GM19467 (cell line): ENCODE data around the gene GOLGA6L22.
"Not testable (repeated sequence)": the region's sequence is repeated elsewhere in the genome, so short reads cannot be mapped to it uniquely, and the experiment has no call there.

Experiments used
- ATAC-seq: cut with Tn5 transposase; IDR thresholded peaks from one replicate; pipeline ENCODE4 v1.9.1; 2021; ENCODE audit warnings: mild to moderate bottlenecking, moderate library complexity; ENCODE audit not compliant: unreplicated experiment

GOLGA6L22 gene

GRCh38 chr15:22458603-22459002 lies at the start of gene GOLGA6L22:
GOLGA6L22 (plus strand) TSS chr15:22458903; CDS start chr15:22458994, 91 bp downstream.
- not testable (repeated sequence) for ATAC-seq

- not testable (repeated sequence) for ATAC-seq
These were observed 41.4 kb upstream of the GOLGA6L22 start for GRCh38 chr15:22417288-22417687.

DNA sequence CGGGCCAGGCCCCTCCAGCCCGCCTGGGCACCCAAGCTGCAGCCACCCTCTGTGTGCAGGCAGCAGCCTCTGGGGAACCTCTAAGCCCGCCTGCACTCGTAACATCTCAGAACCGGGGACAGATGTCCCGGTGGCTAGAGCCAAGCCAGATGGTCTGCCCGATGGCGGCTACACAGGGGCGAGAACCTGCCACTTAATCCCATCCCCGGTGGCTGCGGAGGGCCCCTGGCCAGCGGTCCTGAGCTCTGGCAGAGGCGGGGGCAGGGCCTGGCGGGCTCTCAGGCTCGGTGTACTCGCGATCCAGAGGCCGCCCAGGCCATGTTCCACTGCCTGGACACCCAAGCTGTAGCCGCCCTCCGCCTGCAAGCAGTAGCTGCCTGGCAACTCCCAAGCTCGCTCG lies 40.9 kb upstream of the GOLGA6L22 start:
- not testable (repeated sequence) for ATAC-seq

- not testable (repeated sequence) for ATAC-seq
These were observed 40.5 kb upstream of the GOLGA6L22 start for GRCh38 chr15:22418212-22418611.

- ATAC-seq = not testable (repeated sequence)
These were observed 40.0 kb upstream of the GOLGA6L22 start for GRCh38 chr15:22418666-22419065.

DNA sequence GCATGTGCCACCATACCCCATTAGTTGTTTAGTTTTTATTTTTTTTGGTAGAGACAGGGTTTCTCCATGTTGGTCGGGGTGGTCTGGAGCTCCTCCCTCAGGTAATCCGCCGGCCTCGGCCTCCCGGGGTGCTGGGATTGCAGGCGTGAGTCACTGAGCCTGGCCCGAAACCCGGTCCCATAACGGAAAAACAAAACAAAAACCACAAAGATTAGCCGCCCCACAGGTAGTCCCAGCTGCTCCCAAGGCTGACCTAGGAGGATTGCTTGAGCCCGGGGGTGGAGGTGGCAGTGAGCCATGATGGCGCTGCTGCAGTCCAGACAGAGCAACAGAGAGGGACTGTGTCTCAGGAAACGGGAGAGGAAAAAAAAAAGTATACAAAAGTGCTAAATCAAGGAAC lies 38.4 kb upstream of the GOLGA6L22 start:
- not testable (repeated sequence) for ATAC-seq

GRCh38 chr15:22429426-22429825 lies 29.3 kb upstream of the GOLGA6L22 start:
- ATAC-seq = not testable (repeated sequence)

- not testable (repeated sequence) for ATAC-seq
These were observed 27.0 kb upstream of the GOLGA6L22 start for GRCh38 chr15:22431687-22432086.

GRCh38 chr15:22494490-22495113 lies 35.9 kb downstream of the GOLGA6L22 start:
- not testable (repeated sequence) for ATAC-seq

DNA sequence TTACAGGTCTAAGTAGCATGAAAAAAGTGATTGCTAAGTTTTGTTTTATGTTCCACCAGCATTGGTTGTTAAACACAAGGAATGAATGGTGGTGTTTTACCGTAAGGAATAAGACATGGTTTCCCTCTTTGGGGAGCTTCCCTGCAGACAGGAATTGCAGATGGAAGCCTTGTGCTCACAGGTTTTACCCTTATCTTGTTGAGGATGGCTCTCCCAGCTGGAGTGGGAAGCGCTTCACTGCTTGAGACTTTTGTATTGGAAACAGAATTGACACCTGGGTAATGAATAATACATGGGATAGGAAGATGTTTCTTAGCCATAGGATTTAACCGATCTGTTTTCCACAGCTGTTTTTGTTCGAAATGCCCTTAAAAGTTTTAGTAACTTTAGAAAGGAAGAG lies 38.5 kb downstream of the GOLGA6L22 start:
- ATAC-seq = not testable (repeated sequence)

DNA sequence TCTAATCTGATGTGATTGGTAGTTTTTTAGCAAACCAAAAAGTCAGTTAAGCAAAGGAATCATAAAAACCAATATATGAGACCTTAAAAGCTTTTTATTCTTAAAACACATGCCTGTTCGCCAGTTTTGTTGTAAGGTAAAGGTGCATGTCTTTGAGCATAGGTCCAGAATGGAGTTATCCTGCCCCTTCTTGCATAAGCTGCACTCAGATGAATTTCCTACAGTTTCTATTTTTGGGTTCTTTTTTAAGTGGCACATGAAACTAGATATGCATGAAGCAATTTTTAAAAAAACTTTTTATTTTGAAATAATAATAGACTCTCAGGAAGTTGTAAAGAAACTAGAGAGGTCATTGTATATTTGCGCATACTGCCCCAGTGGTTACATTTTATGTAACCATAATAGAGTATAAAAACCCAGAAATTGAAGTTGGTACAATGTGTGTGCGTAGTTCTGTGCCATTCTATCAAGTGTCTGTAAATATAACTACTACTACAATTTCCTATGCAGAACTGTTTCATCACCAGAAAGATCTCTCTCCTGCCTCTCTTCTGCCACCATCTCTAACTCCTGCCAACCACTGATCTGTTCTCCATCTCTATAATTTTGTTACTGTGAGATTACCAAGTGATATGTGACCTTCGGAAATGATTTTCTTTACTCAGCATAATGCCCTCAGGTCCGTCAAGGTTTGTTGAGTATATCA lies 39.7 kb downstream of the GOLGA6L22 start:
- ATAC-seq = not testable (repeated sequence)

DNA sequence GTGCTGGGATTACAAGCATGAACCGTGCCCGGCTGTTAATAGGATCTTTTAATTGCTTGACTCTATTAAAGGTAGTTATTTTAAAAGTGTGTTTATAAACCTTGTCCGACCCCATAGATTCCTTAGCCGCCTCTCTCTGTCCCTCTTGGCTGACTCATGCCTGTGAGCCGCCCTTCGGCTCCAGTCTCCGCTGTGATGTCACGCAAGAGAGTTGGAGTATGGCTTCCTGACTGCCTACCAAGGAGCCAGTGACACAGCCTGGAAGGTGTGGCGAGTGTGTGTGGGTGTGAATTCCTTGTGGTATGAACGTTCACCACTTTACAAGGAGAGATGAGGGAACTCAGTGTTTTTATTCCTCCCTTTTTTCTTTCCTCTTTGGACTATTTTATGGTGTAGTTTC lies 43.6 kb downstream of the GOLGA6L22 start:
- ATAC-seq = not testable (repeated sequence)

DNA sequence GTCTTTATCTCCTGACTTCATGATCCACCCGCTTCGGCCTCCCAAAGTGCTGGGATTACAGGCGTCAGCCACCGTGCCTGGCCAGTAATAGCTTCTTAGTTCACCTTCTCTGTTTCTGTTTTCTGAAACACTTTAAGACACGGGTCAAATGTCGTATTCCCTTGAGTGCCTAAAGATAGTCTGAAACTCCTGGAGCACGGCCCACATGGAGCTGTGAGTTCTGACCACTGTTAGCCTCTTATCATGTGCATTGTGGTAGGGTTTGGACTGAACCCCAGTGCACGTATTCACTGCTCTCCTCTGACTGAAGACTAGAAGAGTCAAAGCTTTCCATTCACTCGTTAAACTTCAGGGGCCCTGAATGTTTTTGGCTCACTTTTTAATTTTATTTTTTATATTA lies 48.3 kb downstream of the GOLGA6L22 start:
- not testable (repeated sequence) for ATAC-seq

DNA sequence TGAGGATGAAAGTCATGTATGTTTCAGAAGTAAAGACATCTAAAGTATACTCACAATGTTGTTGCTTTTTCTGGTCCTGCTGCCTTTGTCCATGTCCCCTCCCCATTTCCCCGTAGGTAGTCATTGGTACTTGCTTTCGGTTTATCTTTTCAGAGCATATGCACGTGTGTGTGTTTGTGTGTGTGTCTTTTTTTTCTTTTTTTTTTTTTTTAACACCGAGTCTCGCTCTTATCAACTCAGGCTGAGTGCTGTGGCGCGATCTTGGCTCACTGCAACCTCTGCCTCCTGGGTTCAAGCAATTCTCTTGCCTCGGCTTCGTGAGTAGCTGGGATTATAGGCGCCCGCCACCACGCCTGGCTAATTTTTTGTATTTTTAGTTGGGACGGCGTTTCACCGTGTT lies 57.4 kb downstream of the GOLGA6L22 start:
- not testable (repeated sequence) for ATAC-seq
